Measurements from ENCODE around the gene CDH8. TPM values are rescaled to one million over a fixed set of nuclear protein-coding genes. Genes with fewer than 3 reads are reported as not detected.
"Not testable (repeated sequence)": the region's sequence is repeated elsewhere in the genome, so short reads cannot be mapped to it uniquely, and the experiment has no call there.

The CDH8 gene
- total RNA-seq, 1 donor from 2014 or later, result 12.3 TPM

- DNase-seq (ENCODE audit: low spot score), result no peak
These were observed 99.7 kb downstream of the CDH8 start for GRCh38 chr16:61936522-61936921.

DNA sequence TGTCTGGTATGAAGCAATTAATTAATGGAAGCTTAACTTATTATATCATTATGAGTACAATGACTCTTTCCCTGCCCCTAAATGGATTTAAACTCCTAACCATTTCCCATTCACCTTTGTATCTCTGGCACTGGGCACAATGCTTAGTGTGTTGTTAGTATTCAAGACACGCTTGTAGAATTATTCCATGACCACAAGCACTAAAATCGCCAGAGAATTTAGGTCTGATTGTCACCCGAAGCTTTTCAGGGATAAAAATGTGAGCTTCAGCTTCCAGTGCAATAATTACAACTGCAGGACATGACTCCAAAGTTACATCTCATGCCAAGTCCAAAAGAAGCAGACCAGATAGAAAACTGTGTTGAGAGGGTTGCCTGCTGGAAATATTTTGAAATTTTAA lies 101.6 kb downstream of the CDH8 start:
- DNase-seq (ENCODE audit: low spot score), result no peak

GRCh38 chr16:61929776-61930175 lies 106.5 kb downstream of the CDH8 start:
- DNase-seq (ENCODE audit: low spot score), result no peak

DNA sequence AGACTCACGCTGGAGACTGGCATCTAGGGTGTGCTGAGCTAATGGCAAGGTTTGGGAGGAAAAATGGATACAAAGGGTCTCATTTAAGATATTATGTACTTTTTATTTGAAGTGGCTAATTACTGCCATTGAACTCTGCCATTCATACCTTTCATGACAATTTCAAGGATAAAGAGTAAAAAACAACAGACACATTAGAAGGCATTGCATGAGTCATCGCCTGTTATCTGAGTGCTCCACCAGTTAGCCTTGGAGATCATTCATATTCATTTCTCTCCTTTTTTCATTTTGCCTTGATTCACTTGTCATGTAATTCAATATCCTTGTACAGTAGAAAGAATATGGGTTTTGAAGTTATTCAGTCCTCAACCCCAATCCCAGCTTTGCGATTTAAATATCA lies 109.5 kb downstream of the CDH8 start:
- DNase-seq (ENCODE audit: low spot score), result no peak

GRCh38 chr16:61923629-61924028 lies 112.6 kb downstream of the CDH8 start:
- no peak for DNase-seq (ENCODE audit: low spot score)

GRCh38 chr16:61921373-61921772 lies 114.9 kb downstream of the CDH8 start:
- no peak for DNase-seq (ENCODE audit: low spot score)

GRCh38 chr16:61917865-61918826 lies 118.1 kb downstream of the CDH8 start:
- DNase-seq (ENCODE audit: low spot score), result not testable (repeated sequence)

- DNase-seq (ENCODE audit: low spot score), result no peak
These were observed 120.7 kb downstream of the CDH8 start for GRCh38 chr16:61915569-61915968.

DNA sequence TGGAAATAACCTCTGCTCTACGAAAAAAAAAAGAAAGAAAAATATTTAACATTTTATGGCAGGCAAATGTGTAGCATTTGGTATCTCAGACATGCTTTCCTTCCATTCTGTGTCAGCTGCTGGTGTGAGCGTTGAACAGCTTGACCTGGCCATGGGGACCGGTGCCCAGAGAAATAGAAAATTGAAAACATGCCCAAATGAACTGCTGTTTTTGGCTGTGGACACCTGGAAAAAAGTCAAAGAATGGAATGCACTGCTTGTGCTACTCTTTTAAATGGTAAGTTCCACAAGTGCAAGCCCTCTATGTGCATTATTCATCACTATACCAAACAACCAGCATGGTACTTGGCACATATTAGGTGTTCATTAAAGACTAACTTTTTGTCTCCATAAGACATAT lies 127.2 kb downstream of the CDH8 start:
- no peak for DNase-seq (ENCODE audit: low spot score)

- no peak for DNase-seq (ENCODE audit: low spot score)
These were observed 127.8 kb downstream of the CDH8 start for GRCh38 chr16:61908426-61908825.

GRCh38 chr16:61901689-61902088 lies 134.5 kb downstream of the CDH8 start:
- DNase-seq (ENCODE audit: low spot score), result no peak

DNA sequence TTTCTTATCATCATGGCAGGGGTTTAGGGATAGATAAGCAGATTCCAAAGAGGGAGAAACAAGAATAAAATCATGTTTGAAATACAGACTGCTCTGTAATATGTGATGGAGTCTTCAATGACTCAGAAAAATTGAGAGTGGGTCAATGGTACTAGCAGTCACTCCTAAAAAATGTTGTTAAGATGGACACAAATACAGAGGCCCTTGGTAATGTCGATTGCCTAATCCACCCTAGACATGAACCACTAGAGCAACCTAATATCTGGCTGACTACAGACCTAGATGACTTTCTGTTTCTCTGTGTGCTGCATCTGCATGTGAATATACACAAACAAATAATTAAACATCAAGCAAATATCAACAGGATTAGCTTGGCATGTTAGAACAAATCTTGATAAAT lies 135.8 kb downstream of the CDH8 start:
- no peak for DNase-seq (ENCODE audit: low spot score)

DNA sequence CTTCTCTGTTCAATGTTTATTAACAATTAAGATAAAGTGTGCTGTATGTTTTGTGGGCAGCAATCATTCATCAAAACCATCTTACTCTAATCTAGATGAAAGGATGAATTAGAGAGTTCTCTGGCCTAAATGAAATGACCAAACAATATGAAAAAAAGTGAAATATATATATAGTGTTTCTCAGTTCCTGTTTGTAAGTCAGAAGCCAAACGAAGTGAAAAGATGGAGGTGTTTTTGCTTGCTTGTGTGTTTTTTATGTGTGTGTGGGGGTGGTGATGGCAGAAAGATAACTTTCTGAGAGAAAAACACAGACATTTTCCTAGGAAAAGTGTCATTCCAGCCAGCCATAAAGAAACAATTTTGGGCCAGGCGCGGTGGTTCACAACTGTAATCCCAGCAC lies 138.6 kb downstream of the CDH8 start:
- DNase-seq (ENCODE audit: low spot score), result no peak

DNA sequence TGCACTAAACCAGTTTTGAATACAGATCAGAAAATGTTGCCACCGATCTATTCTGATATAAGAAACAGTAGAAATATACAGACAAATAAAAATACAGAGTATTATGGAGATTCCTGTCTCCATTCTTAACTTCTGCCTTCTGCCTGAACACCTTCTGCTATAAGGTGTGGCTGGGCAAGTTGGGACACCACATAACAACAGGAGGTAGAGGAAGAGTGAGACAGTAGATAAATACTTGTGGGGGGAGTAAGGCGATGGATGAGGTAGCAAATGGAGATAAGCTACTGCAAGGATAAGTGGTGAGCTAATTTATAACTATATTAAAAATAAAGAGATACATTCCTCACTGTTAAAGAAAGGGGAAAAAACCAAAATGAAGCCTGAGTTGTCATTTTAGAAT lies 143.7 kb downstream of the CDH8 start:
- DNase-seq (ENCODE audit: low spot score), result no peak

DNA sequence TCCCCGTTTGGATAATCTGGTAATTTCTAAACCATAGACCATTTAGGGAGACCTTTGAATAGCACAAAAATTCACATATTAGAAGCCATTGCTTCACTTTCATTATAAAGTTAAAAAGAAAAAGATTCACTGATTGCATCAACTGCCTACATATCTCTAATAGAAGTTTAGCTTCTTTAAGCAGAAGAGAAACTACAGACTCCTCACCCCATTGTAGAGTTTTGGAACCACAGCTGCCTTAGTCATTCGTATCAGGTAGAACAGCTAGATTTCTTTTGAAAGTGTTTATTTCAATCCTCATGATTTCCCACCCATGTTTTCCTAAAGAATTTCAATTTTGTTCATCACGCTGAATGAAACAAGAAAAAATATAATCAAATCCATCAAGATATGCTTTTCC lies 144.8 kb downstream of the CDH8 start:
- DNase-seq (ENCODE audit: low spot score), result no peak

DNA sequence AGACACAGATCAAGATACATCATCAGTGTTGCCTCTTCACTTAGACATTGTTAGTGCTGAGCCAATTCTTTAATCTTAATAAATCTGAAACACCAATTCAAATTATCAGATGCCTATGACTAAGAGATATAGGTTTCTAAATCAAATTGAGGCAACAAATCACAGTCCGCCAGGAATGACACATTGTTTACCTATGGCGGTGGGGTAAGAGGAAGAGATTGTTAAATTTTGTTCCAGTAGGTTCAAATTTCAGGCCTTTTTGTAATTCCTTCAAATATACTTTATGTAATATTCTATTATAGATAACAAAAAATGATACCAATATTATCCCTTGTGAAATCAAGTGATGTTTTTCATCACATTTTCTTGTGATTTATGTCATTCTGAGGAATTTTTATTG lies 145.9 kb downstream of the CDH8 start:
- DNase-seq (ENCODE audit: low spot score), result no peak

DNA sequence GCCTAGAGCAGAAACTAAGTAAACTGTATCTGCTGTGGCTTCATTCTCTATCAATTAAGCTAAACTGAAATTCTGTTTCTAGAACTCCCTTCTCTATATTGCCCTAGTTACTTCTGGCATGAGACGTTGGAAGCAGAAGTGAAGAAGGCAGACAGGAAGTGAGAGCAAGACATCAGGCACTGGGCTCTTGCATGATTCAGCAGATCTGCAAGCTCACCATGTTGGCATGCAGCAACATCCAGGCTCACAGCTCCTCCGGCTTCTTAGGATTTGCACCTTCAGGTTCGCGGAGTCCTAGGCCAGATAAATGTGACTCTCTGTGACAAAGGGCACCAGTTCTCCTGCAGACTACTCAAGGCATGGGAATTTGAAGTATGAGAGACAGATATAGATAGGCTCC lies 148.3 kb downstream of the CDH8 start:
- DNase-seq (ENCODE audit: low spot score), result no peak

- no peak for DNase-seq (ENCODE audit: low spot score)
These were observed 150.9 kb downstream of the CDH8 start for GRCh38 chr16:61885343-61885742.

DNA sequence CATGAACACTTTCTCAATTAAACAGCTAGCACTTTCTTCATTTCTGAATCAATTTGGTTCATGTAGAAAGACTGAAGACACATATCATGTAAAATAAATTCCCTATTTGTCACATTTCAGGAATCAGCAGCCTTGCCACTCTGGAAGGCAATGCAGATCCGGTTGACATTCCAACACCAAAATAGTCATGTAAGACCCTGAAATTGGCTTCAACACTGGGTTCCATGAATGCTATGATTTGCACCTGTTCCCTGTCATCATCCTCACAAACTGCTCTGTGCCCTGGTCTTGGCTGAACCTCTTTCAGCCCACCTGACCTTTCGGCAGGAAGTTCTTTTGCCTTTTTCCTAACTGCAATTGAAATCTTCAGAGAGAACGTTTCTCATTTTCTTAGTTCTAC lies 156.9 kb downstream of the CDH8 start:
- DNase-seq (ENCODE audit: low spot score), result no peak

- DNase-seq (ENCODE audit: low spot score), result no peak
These were observed 158.8 kb downstream of the CDH8 start for GRCh38 chr16:61877436-61877835.

- DNase-seq (ENCODE audit: low spot score), result no peak
These were observed 163.5 kb downstream of the CDH8 start for GRCh38 chr16:61872778-61873119.

- DNase-seq (ENCODE audit: low spot score), result no peak
These were observed 164.1 kb downstream of the CDH8 start for GRCh38 chr16:61871837-61872777.

All from ureter (tissue), 1 donor.